Measurements from ENCODE around the gene MRPL33. TPM values are rescaled to one million over a fixed set of nuclear protein-coding genes. Genes with fewer than 3 reads are reported as not detected.

MRPL33 gene
- total and polyA plus RNA-seq, 2 of the 13 experiments (the other 11 are each of a cell fraction or from before 2014, with no cell fraction given): 69.7 to 218 TPM

- TF ChIP-seq RERE (CRISPR knock-in tag; IDR thresholded peaks at IDR 0.05; ENCODE audit: low read depth) (no peak), POGZ (CRISPR knock-in tag; IDR thresholded peaks at IDR 0.05) (no peak), KIAA2018 (CRISPR knock-in tag; IDR thresholded peaks at IDR 0.05; ENCODE audit: borderline replicate concordance) (no peak), ZNF720 (CRISPR knock-in tag; IDR thresholded peaks at IDR 0.05) (no peak), ZNF589 (CRISPR knock-in tag; conservative IDR thresholded peaks at IDR 0.05) (no peak)
These were observed 18.8 kb upstream of the MRPL33 start (continued) for GRCh38 chr2:27752551-27753237.
